ENCODE measurements around the gene DPYSL5.

The DPYSL5 gene

GRCh38 chr2:26847307-26847654 is 651 bp upstream of the DPYSL5 start:
- H3K4me1 ChIP-seq (ENCODE audit: insufficient read depth, low read length) = peaks cover 3% of the 10 kb centered on the region; the same call in 1 of the 2 replicates
- no peak for DNase-seq
- no peaks in the 10 kb centered on the region for H3K79me2 ChIP-seq (ENCODE audit: insufficient read depth, low read length)
- H2AFZ ChIP-seq (ENCODE audit: low read depth, low read length) = no peak overlapping the region
- H3K27ac ChIP-seq (ENCODE audit: low read length) = no peak overlapping the region
- no peaks in the 10 kb centered on the region for H4K20me1 ChIP-seq (ENCODE audit: insufficient read depth, low read length)
- no peak overlapping the region for H3K4me3 ChIP-seq (ENCODE audit: low read depth in 1 of 2, low read length in 2 of 2)
- H3K36me3 ChIP-seq (ENCODE audit: insufficient read depth, low read length) = no peaks in the 10 kb centered on the region
- no peak for ATAC-seq (ENCODE audit: insufficient read depth, low read depth)
- peaks cover 3% of the 10 kb centered on the region for H3K27me3 ChIP-seq (ENCODE audit: insufficient read depth, low read length, poor library complexity)
- no peaks in the 10 kb centered on the region for H3K9me3 ChIP-seq (ENCODE audit: insufficient read depth, low read length, severe bottlenecking)
- no peak for TF ChIP-seq CTCF (IDR thresholded peaks at IDR 0.05; ENCODE audit: borderline replicate concordance, extremely low read depth, low read length, poor library complexity, severe bottlenecking)
- no peak for TF ChIP-seq EZH2 (IDR thresholded peaks at IDR 0.05; ENCODE audit: borderline replicate concordance, low read depth, low read length, severe bottlenecking)
- no peak overlapping the region for H3K9ac ChIP-seq (ENCODE audit: low read depth, low read length)
- H3K4me2 ChIP-seq (ENCODE audit: insufficient read depth, low read length) = no peak overlapping the region

GRCh38 chr2:26848336-26849055 is 564 bp downstream of the DPYSL5 start:
- Histone ChIP-seq H3K4me1 (ENCODE audit: insufficient read depth, low read length) (peaks cover 3% of the 10 kb centered on the region; the same call in 1 of the 2 replicates), H3K9me3 (ENCODE audit: insufficient read depth, low read length, severe bottlenecking) (no peaks in the 10 kb centered on the region), H4K20me1 (ENCODE audit: insufficient read depth, low read length) (no peaks in the 10 kb centered on the region), H3K4me2 (ENCODE audit: insufficient read depth, low read length) (no peak overlapping the region), H3K36me3 (ENCODE audit: insufficient read depth, low read length) (no peaks in the 10 kb centered on the region), H2AFZ (ENCODE audit: low read depth, low read length) (no peak overlapping the region), H3K79me2 (ENCODE audit: insufficient read depth, low read length) (no peaks in the 10 kb centered on the region), H3K9ac (ENCODE audit: low read depth, low read length) (no peak overlapping the region), H3K4me3 (ENCODE audit: low read depth in 1 of 2, low read length in 2 of 2) (no peak overlapping the region), H3K27ac (ENCODE audit: low read length) (no peak overlapping the region), H3K27me3 (ENCODE audit: insufficient read depth, low read length, poor library complexity) (peaks cover 3% of the 10 kb centered on the region)
- TF ChIP-seq EZH2 (IDR thresholded peaks at IDR 0.05; ENCODE audit: borderline replicate concordance, low read depth, low read length, severe bottlenecking) = no peak
- no peak for TF ChIP-seq CTCF (IDR thresholded peaks at IDR 0.05; ENCODE audit: borderline replicate concordance, extremely low read depth, low read length, poor library complexity, severe bottlenecking)
- no peak for ATAC-seq (ENCODE audit: insufficient read depth, low read depth)
- no peak for DNase-seq

DNA sequence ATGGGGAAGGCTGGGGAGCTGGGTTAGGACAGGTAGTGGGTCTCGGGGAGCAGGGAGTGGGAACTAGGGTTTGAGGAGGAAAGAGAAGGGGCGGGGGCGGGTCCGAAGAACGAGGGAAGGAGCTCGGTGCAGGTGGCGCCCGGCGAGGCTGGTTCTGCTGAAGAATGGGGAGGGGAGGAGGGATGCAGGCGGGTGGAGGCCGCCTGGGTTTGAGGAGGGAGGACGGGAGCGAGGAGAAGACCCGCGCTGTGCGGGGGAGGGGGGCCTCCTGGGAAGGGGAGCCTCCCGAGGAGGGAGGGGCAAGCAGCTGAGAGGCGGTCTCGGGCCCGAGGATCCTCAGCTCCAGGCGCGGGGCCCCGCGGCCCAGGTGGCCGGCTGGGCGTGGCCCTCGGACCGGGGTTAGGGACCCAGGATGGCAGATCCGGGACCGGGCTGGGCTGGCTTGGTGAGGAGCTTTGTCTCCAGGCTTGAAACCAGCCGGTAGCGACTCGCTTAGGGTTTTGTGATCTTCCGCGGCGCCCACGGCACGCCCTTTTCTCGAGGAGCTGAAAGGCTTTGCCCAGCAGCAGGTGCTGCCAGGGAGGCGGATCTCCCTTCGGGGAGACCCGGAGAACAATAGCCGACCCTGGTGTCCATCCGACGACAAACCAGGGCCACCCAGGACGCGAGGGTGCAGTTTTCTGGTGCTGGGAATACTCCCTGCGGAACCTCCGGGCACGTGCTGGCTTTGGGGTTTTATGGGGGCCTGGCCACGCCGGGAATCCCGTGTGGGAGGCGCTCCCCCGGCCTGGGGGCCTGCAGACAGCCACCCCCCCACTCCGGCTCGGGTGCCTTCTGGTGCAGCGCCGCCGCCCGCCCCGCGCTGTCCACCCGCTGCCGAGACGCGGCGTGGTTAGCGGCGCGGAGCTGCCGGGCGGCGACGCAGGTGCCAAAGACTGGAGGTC is 1.4 kb downstream of the DPYSL5 start:
- Histone ChIP-seq H3K27me3 (ENCODE audit: insufficient read depth, low read length, poor library complexity) (peaks cover 3% of the 10 kb centered on the region), H3K4me3 (ENCODE audit: low read depth in 1 of 2, low read length in 2 of 2) (no peak overlapping the region), H3K4me2 (ENCODE audit: insufficient read depth, low read length) (no peak overlapping the region), H3K4me1 (ENCODE audit: insufficient read depth, low read length) (peaks cover 3% of the 10 kb centered on the region; the same call in 1 of the 2 replicates), H3K27ac (ENCODE audit: low read length) (no peak overlapping the region), H3K9ac (ENCODE audit: low read depth, low read length) (no peak overlapping the region), H2AFZ (ENCODE audit: low read depth, low read length) (no peak overlapping the region), H3K9me3 (ENCODE audit: insufficient read depth, low read length, severe bottlenecking) (no peaks in the 10 kb centered on the region), H4K20me1 (ENCODE audit: insufficient read depth, low read length) (no peaks in the 10 kb centered on the region), H3K79me2 (ENCODE audit: insufficient read depth, low read length) (no peaks in the 10 kb centered on the region), H3K36me3 (ENCODE audit: insufficient read depth, low read length) (no peaks in the 10 kb centered on the region)
- no peak for DNase-seq
- TF ChIP-seq CTCF (IDR thresholded peaks at IDR 0.05; ENCODE audit: borderline replicate concordance, extremely low read depth, low read length, poor library complexity, severe bottlenecking) (no peak), EZH2 (IDR thresholded peaks at IDR 0.05; ENCODE audit: borderline replicate concordance, low read depth, low read length, severe bottlenecking) (no peak)
- ATAC-seq (ENCODE audit: insufficient read depth, low read depth) = no peak

Measured in DND-41 (cell line).